HG02970 (cell line): ENCODE measurements around the gene LRRC42.
"Not testable (repeated sequence)": the region's sequence is repeated elsewhere in the genome, so short reads cannot be mapped to it uniquely, and the experiment has no call there.

Experiments used
- ATAC-seq: cut with Tn5 transposase; IDR thresholded peaks from one replicate; pipeline ENCODE4 v1.9.1; 2021; ENCODE audit warnings: mild to moderate bottlenecking, moderate library complexity, moderate number of reproducible peaks; ENCODE audit not compliant: unreplicated experiment, low FRiP score

The LRRC42 gene

GRCh38 chr1:54002544-54003248 lies 56.5 kb downstream of the LRRC42 start:
- no peak for ATAC-seq

DNA sequence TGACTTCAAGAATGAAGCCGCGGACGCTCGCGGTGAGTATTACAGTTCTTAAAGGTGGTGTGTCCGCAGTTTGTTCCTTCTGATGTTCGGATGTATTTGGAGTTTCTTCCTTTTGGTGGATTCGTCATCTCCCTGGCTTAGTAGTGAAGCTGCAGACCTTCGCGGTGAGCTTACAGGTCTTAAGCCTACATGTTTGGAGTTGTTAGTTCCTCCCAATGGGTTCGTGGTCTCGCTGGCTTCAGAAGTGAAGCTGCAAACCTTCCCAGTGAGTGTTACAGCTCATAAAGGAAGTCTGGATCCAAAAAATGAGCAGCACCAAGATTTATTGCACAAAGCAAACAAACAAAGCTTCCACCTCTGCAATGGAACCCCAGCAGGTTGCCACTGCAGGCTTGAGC lies 57.1 kb downstream of the LRRC42 start:
- no peak for ATAC-seq

- ATAC-seq: not testable (repeated sequence)
These were observed 57.8 kb downstream of the LRRC42 start for GRCh38 chr1:54003750-54004480.

DNA sequence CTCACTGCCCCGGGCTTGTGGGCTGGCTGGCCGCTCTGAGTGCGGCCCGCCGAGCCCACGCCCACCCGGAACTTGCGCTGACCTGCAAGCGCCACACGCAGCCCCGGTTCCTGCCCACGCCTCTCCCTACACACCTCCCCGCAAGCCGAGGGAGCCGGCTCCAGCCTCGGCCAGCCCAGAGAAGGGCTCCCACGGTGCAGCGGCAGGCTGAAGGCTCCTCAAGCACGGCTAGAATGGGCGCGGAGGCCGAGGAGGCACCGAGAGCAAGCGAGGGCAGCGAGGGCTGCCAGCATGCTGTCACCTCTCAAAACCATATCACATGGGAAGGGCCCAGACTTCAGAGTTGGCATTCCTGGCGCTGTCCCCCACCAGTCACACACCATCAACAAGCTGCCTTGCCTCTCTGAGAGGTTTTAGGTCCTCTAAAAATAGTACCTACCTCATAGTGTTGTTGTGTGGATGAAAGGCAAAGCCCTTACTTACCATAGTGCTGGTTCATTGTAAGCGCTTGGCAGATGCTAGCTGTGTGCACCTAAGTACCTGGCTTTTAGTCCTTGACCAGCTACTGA lies 58.4 kb downstream of the LRRC42 start:
- ATAC-seq: no peak

- no peak for ATAC-seq
These were observed 60.4 kb downstream of the LRRC42 start for GRCh38 chr1:54006508-54006907.

DNA sequence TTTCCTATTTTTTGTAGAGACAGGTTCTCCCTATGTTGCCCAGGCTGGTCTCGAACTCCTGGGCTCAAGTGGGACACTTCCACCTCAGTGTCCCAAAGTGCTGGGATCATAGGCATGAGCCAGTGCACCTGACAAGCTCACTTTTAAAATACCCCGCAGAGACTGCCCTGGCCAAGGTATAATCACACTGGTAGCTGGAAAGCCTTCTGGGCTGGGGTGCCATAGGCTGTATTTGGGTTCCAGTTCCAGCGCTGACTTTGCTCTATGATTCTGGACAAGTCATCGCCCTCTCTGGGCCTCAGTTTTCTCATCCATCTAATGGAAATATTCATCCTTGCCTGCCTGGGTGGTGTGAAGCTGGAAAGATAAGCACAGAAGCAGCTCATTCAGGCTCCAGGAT lies 61.5 kb downstream of the LRRC42 start:
- no peak for ATAC-seq

DNA sequence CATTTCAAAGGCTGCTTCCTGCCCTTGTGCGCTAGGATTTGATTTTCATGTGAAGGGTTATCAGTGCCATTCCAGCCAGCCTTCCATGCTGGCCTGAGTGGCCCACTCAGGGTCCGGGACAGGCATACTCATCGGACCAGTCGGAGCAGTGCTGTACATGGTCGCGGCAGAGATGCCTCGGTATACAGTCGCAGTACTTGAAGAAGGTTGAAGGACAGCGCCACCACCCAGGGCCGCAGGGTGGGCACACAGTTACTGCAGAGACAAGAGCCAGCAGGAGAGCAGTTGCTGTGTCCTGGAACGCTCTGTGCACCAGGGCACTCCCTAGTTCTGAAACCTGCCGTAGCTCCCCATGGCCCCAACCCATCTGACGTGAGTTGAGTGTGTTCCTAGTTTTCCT lies 62.7 kb downstream of the LRRC42 start:
- no peak for ATAC-seq

- no peak for ATAC-seq
These were observed 63.3 kb downstream of the LRRC42 start for GRCh38 chr1:54009406-54009805.

GRCh38 chr1:54010415-54011117 lies 64.4 kb downstream of the LRRC42 start:
- ATAC-seq: no peak

GRCh38 chr1:54011316-54012007 lies 65.3 kb downstream of the LRRC42 start:
- ATAC-seq: no peak

DNA sequence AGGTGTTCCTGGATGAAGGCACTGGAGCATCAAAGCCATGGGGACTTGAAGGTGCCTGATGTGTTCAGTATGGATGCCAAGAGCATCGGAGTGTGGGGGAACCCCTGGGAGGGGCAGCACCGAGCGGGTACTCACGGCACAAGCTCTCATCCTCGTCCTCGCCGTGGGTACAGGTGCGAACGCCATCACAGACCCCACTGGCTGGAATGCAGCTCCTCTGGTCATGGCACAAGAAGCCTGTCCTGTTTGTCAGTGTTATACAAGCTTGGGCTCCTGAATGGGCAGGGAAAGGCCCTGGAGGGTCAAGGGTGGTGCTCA lies 65.8 kb downstream of the LRRC42 start:
- no peak for ATAC-seq

GRCh38 chr1:54012863-54013262 lies 66.7 kb downstream of the LRRC42 start:
- ATAC-seq: no peak

DNA sequence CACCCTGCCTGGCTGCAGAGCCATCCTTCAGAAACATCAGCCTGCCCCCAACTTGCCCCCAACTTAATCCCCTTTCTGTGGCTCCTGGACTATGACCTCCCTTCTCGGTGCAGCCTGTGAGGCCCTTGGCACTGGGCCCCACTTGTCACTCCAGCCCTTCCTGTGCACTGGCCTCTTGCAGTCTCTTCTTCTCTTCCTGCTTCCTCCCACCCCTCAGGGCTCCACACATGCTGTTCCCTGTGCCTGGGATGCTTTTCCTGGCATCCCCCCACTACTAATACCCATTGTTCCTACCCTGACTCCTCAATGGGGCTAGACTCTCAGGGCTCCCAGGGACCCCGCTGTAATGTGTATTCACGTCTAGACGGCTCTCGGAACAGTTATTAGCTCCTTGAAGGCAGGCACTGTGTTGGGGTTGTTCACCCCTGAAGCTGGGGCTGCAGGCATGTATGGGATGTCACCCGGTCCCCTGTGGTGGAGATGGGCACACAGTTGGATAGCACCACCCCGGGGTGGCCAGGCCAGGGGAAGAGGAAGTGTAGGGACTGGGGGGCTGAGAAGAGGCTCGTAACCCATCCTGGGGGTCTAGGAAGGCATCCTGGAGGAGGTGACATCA lies 67.4 kb downstream of the LRRC42 start:
- no peak for ATAC-seq

DNA sequence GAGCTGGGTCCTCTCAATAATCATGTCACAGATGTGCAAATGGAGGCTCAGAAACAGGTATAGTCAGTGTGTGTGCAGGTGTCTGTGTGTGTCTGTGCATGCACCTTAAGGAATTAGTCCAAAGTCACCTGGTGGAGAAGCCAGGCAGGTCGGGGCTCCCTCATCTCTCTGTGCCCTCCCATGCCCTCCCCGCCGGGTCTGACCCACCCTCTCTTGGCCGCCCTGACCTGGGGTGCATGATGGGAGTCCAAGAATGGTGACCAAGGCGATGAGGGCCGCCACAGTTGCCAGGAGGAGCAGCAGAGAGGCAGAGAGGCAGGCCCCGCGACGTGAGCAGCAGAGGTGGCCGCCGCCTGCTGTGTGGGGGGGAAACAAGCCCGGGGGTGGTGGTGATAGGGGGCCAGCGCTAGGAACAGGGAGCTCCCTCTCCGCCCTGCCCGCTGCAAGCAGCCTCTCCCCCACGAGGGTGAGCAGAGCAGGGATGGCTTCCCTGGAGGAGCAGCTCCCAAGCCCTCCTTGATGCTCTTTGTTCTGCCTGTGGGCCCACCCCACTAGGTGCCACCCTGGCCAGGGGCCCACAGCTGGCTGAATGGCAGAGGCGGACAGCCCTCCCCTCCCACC lies 68.0 kb downstream of the LRRC42 start:
- no peak for ATAC-seq

GRCh38 chr1:54016343-54017282 lies 70.5 kb downstream of the LRRC42 start:
- ATAC-seq: no peak
